Peyer's patch (tissue), 4 donors: ENCODE results near the gene EYS. TPM values are rescaled to one million over a fixed set of nuclear protein-coding genes. Genes with fewer than 3 reads are reported as not detected.

Experiments
- DNase-seq, 3 donors: peaks; one replicate each; pipeline ENCODE4 v3.0.0-alpha.2; 2017 to 2019
- H3K27ac ChIP-seq, 4 donors: fragments of 200-600 bp; sonication (generic); one replicate each; pipeline ENCODE4 v1.5.1; 2016 to 2019
- H3K27me3 ChIP-seq, 2 donors: fragments of 200-600 bp; sonication (generic); one replicate each; pipeline ENCODE4 v1.5.1; 2019
- H3K36me3 ChIP-seq, 3 donors: fragments of 200-600 bp; sonication (generic); one replicate each; pipeline ENCODE4 v1.5.1; 2016 to 2019
- H3K4me1 ChIP-seq, 4 donors: fragments of 200-600 bp; sonication (generic); one replicate each; pipeline ENCODE4 v1.5.1; 2016 to 2019
- H3K4me3 ChIP-seq, 4 donors: fragments of 200-600 bp; sonication (generic); 1 replicate in 3 of 4; 2 replicates in 1 of 4; pipeline ENCODE4 v1.5.1; 2016 to 2019; ENCODE audit warnings: mild to moderate bottlenecking in 1 of 4
- H3K9me3 ChIP-seq, 4 donors: fragments of 200-600 bp; sonication (generic); one replicate each; pipeline ENCODE4 v1.5.1; 2016 to 2019; ENCODE audit warnings: mild to moderate bottlenecking in 1 of 4
- POLR2A ChIP-seq, 2 donors: fragments of 450-650 bp; IDR thresholded peaks; one replicate each; pipeline ENCODE4 v1.5.1; 2017; ENCODE audit warnings: antibody characterized with exemption in 2 of 2, mild to moderate bottlenecking in 2 of 2, moderate library complexity in 2 of 2
- total RNA-seq, 4 donors: library from RNA; depleted of rRNA; stranded (reverse); fragments of >200 nt; gene quantifications; one replicate each; pipeline ENCODE4 v1.1.0, GENCODE V29; 2016
- TF ChIP-seq, protein P1 (sequence below), 6 experiments: fragments of 450-650 bp in 4 of 6; fragments of 200-600 bp in 2 of 6; sonication (generic) in 1 of 6; IDR thresholded peaks; one replicate each; pipeline ENCODE4 v1.5.1; 2017 to 2019; ENCODE audit warnings: antibody characterized with exemption in 6 of 6, mild to moderate bottlenecking in 3 of 6, moderate library complexity in 1 of 6

Gene EYS
- total RNA-seq, 4 donors from 2014 or later, result 0.13 to 1.5 (median 0.35) TPM; not detected in 1

GRCh38 chr6:63731930-63732329 lies 1975.1 kb downstream of the EYS start:
- H3K27ac ChIP-seq, result no peak overlapping the region
- H3K4me3 ChIP-seq, result no peak overlapping the region
- H3K9me3 ChIP-seq, result no peaks in the 10 kb centered on the region
- TF ChIP-seq, protein P1, sequence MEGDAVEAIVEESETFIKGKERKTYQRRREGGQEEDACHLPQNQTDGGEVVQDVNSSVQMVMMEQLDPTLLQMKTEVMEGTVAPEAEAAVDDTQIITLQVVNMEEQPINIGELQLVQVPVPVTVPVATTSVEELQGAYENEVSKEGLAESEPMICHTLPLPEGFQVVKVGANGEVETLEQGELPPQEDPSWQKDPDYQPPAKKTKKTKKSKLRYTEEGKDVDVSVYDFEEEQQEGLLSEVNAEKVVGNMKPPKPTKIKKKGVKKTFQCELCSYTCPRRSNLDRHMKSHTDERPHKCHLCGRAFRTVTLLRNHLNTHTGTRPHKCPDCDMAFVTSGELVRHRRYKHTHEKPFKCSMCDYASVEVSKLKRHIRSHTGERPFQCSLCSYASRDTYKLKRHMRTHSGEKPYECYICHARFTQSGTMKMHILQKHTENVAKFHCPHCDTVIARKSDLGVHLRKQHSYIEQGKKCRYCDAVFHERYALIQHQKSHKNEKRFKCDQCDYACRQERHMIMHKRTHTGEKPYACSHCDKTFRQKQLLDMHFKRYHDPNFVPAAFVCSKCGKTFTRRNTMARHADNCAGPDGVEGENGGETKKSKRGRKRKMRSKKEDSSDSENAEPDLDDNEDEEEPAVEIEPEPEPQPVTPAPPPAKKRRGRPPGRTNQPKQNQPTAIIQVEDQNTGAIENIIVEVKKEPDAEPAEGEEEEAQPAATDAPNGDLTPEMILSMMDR (IDR thresholded peaks at IDR 0.05), result no peak
- no peak for TF ChIP-seq POLR2A (IDR thresholded peaks at IDR 0.05)
- no peak for DNase-seq
- H3K36me3 ChIP-seq, result no peaks in the 10 kb centered on the region
- H3K4me1 ChIP-seq, result no peaks in the 10 kb centered on the region
- H3K27me3 ChIP-seq, result no peaks in the 10 kb centered on the region

DNA sequence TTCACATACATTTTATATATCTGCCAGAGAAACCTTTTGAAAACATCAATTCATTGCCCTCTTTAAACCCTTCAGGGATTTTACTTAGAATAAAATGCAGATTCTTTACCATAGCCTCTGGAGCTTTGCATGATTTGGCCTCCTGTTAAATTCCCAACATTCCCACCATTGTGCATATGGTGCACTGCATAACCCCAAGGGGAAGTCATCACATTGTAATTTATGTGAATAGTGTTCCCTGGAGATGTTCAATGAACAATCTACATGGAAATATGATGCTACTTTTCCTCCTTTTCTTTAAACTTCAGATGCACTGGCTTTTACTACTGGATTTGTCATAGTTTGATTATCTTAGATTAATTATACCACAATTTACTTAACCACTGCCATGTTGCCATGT lies 1976.7 kb downstream of the EYS start:
- no peak for DNase-seq
- H3K27me3 ChIP-seq, result no peaks in the 10 kb centered on the region
- no peaks in the 10 kb centered on the region for H3K36me3 ChIP-seq
- H3K9me3 ChIP-seq, result no peaks in the 10 kb centered on the region
- no peaks in the 10 kb centered on the region for H3K4me1 ChIP-seq
- H3K27ac ChIP-seq, result no peak overlapping the region
- TF ChIP-seq, protein P1 (IDR thresholded peaks at IDR 0.05), result no peak
- no peak for TF ChIP-seq POLR2A (IDR thresholded peaks at IDR 0.05)
- H3K4me3 ChIP-seq, result no peak overlapping the region

GRCh38 chr6:63724721-63725120 lies 1982.3 kb downstream of the EYS start:
- H3K4me1 ChIP-seq, result peaks cover 0 to 4% (median 0%) of the 10 kb centered on the region in 4 donors
- no peaks in the 10 kb centered on the region for H3K36me3 ChIP-seq
- no peak overlapping the region for H3K4me3 ChIP-seq
- no peak for TF ChIP-seq POLR2A (IDR thresholded peaks at IDR 0.05)
- H3K9me3 ChIP-seq, result no peaks in the 10 kb centered on the region
- no peak for DNase-seq
- H3K27ac ChIP-seq, result no peak overlapping the region
- no peaks in the 10 kb centered on the region for H3K27me3 ChIP-seq

- DNase-seq, result no peak
- H3K27me3 ChIP-seq, result no peaks in the 10 kb centered on the region
- H3K4me3 ChIP-seq, result no peak overlapping the region
- H3K4me1 ChIP-seq, result peaks cover 0 to 4% (median 0%) of the 10 kb centered on the region in 4 donors
- TF ChIP-seq, protein P1 (IDR thresholded peaks at IDR 0.05), result no peak
- no peak for TF ChIP-seq POLR2A (IDR thresholded peaks at IDR 0.05)
- H3K9me3 ChIP-seq, result no peaks in the 10 kb centered on the region
- no peak overlapping the region for H3K27ac ChIP-seq
- H3K36me3 ChIP-seq, result no peaks in the 10 kb centered on the region
Observed at GRCh38 chr6:63721181-63721580, 1985.8 kb downstream of the EYS start.

GRCh38 chr6:63716169-63716568 lies 1990.9 kb downstream of the EYS start:
- no peak for DNase-seq

GRCh38 chr6:63714091-63714490 lies 1992.9 kb downstream of the EYS start:
- H3K27ac ChIP-seq, result no peak overlapping the region
- H3K9me3 ChIP-seq, result no peaks in the 10 kb centered on the region
- TF ChIP-seq POLR2A (IDR thresholded peaks at IDR 0.05), result no peak
- TF ChIP-seq, protein P1 (IDR thresholded peaks at IDR 0.05), result no peak
- H3K4me3 ChIP-seq, result no peak overlapping the region
- H3K27me3 ChIP-seq, result no peaks in the 10 kb centered on the region
- DNase-seq, result no peak
- no peaks in the 10 kb centered on the region for H3K4me1 ChIP-seq
- H3K36me3 ChIP-seq, result peaks cover 0 to 45% (median 3%) of the 10 kb centered on the region in 3 donors

More at GRCh38 chr6:63716169-63716568, 1990.9 kb downstream of the EYS start:
- no peaks in the 10 kb centered on the region for H3K9me3 ChIP-seq
- TF ChIP-seq POLR2A (IDR thresholded peaks at IDR 0.05), result no peak
- TF ChIP-seq, protein P1 (IDR thresholded peaks at IDR 0.05), result no peak
- no peak overlapping the region for H3K27ac ChIP-seq
- no peaks in the 10 kb centered on the region for H3K27me3 ChIP-seq
- H3K4me1 ChIP-seq, result no peaks in the 10 kb centered on the region
- peaks cover 0 to 24% (median 1%) of the 10 kb centered on the region in 3 donors for H3K36me3 ChIP-seq
- H3K4me3 ChIP-seq, result no peak overlapping the region
